GM12874 (cell line): ENCODE data around the gene SLC5A3.

Experiments
- TF ChIP-seq, protein P1 (sequence below): IDR thresholded peaks from 2 replicates; pipeline ENCODE4 v1.5.1; 2011; ENCODE audit warnings: low read depth, mild to moderate bottlenecking, control low read depth, low read length, moderate library complexity; ENCODE audit not compliant: insufficient read depth

Gene SLC5A3

DNA sequence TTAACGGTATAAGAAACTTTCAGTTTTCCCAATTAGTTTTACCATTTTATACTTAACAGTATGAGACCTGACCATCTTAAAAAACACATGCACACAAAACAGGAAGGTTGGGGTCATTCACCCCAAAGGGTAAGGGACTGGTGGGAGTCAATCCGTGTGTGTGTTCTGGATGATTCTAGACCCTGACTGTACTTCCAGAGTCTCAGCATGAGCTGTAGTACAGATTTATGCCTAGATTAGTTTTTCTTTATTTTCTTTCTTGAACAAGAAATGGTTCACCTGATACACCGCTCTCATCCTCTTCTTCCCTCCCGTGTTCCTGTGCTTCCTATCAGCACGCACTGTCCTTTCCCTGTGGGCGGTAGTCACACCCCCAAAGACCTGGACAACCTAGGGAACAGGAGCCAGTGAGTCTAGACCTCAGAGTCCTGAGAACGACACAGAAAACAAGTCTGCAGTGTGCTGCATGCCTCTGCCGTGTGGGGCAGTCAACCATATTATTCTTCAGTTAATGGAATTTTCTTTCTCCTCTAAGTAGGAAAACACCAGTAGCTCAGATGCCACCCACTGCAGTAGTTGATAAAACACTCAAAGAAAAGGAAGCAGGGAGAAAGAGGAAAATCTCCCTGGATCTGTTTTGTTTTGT is 38.9 kb upstream of the SLC5A3 start:
- TF ChIP-seq, protein P1, sequence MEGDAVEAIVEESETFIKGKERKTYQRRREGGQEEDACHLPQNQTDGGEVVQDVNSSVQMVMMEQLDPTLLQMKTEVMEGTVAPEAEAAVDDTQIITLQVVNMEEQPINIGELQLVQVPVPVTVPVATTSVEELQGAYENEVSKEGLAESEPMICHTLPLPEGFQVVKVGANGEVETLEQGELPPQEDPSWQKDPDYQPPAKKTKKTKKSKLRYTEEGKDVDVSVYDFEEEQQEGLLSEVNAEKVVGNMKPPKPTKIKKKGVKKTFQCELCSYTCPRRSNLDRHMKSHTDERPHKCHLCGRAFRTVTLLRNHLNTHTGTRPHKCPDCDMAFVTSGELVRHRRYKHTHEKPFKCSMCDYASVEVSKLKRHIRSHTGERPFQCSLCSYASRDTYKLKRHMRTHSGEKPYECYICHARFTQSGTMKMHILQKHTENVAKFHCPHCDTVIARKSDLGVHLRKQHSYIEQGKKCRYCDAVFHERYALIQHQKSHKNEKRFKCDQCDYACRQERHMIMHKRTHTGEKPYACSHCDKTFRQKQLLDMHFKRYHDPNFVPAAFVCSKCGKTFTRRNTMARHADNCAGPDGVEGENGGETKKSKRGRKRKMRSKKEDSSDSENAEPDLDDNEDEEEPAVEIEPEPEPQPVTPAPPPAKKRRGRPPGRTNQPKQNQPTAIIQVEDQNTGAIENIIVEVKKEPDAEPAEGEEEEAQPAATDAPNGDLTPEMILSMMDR = no peak

DNA sequence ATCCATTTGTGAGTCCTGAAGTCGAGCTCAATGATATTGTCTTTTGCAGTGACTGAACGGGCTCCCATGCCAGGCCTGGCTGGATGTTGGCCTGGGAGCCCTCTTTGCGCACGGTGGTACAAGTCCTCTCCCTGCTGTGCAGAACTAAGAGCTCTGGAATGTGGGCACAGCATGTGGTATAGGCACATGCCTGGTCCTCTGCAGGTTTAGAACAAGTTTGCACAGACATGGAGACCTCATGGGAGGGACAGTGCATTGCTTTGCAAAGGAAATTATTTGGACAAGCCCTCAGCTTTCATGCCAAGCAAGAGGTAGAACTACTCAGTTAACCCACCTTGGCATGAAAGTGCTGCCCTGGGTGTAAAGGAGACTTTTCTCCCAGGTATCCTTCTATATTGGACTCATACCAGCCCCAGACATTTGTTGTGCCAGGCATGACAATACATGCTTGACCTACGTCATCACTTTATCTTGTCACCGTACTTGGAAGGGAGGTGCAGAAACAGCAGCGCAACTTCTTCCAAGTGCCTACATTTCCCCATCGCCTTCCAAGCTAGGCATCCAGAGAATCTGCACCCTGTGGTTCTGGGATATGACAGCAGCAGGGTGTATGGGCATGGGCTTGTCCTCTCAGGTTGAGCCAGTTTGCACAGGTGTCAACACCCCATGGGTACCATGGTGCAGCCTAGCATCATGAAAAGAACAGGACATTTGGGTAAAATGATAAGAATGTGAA is 37.6 kb upstream of the SLC5A3 start:
- TF ChIP-seq, protein P1 = no peak

GRCh38 chr21:34037009-34037795 is 36.2 kb upstream of the SLC5A3 start:
- TF ChIP-seq, protein P1 = no peak

- TF ChIP-seq, protein P1 = no peak
Measured at GRCh38 chr21:34039678-34040382, 33.5 kb upstream of the SLC5A3 start.

GRCh38 chr21:34042735-34043134 is 30.6 kb upstream of the SLC5A3 start:
- TF ChIP-seq, protein P1 = no peak

DNA sequence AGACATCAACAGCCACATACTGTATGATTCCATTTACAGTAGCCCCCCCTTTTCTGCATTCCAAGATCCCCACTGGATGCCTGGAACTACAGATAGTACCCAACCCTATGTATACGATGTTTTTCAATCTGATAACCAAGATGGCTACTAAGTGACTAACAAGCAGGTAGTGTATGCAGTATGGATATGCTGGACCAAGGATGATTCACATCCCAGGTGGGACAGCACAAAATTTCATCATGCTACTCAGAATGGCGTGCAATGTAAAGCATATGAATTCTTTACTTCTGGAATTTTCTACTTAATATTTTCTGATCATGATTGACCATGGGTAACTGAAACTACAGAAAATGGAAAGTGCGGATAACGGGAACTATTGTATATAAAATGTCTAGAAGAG is 30.0 kb upstream of the SLC5A3 start:
- TF ChIP-seq, protein P1 = no peak

DNA sequence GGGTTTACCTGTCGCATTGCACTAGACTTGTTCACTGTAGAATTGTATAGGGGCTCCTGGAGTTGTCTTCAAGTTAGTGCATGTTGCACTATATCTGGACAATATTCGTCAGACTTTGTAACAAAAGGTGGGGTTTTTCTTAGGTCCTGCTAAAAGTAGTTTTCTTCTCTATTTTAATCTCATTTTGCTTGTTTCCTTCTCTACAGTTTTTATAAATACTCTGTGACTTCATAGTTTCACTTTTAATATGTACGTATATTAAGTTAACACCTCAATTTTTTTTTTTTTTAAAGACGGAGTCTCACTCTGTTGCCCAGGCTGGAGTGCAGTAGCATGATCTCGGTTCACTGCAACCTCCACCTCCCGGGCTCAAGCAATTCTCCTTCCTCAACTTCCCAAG is 26.5 kb upstream of the SLC5A3 start:
- TF ChIP-seq, protein P1 = no peak
